Panc1 (cell line): ENCODE results near the gene BCL2.

Source experiments
- POLR2AphosphoS5 ChIP-seq: IDR thresholded peaks from 2 replicates; pipeline ENCODE4 v1.6.1; 2012; ENCODE audit warnings: mild to moderate bottlenecking, low read depth, low read length, moderate library complexity
- TF ChIP-seq, protein P1 (sequence below): fragments of 450-650 bp; IDR thresholded peaks from 2 replicates; pipeline ENCODE4 v1.5.1; 2017; ENCODE audit warnings: mild to moderate bottlenecking

- TF ChIP-seq, protein P1, sequence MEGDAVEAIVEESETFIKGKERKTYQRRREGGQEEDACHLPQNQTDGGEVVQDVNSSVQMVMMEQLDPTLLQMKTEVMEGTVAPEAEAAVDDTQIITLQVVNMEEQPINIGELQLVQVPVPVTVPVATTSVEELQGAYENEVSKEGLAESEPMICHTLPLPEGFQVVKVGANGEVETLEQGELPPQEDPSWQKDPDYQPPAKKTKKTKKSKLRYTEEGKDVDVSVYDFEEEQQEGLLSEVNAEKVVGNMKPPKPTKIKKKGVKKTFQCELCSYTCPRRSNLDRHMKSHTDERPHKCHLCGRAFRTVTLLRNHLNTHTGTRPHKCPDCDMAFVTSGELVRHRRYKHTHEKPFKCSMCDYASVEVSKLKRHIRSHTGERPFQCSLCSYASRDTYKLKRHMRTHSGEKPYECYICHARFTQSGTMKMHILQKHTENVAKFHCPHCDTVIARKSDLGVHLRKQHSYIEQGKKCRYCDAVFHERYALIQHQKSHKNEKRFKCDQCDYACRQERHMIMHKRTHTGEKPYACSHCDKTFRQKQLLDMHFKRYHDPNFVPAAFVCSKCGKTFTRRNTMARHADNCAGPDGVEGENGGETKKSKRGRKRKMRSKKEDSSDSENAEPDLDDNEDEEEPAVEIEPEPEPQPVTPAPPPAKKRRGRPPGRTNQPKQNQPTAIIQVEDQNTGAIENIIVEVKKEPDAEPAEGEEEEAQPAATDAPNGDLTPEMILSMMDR: no peak
- no peak for TF ChIP-seq POLR2AphosphoS5
Observed at GRCh38 chr18:63288311-63288710, 31.3 kb downstream of the BCL2 start.
